Measurements from ENCODE around the gene KRT20.
"Not testable (repeated sequence)": the region's sequence is repeated elsewhere in the genome, so short reads cannot be mapped to it uniquely, and the experiment has no call there.

The KRT20 gene

GRCh38 chr17:40884708-40885512 lies at the start of gene KRT20:
Gene KRT20 (minus strand): TSS chr17:40885242. CDS start chr17:40885185, 57 bp downstream.
- peak; percentile 7 for DNase-seq

- DNase-seq = no peak
These were observed 47.6 kb upstream of the KRT20 start for GRCh38 chr17:40932608-40933007.

GRCh38 chr17:40931311-40931710 lies 46.3 kb upstream of the KRT20 start:
- DNase-seq = no peak

- no peak for DNase-seq
These were observed 41.3 kb upstream of the KRT20 start for GRCh38 chr17:40926341-40926740.

- peak; percentile 39 for DNase-seq
These were observed 37.2 kb upstream of the KRT20 start for GRCh38 chr17:40922239-40922638.

- no peak for DNase-seq
These were observed 36.0 kb upstream of the KRT20 start for GRCh38 chr17:40921026-40921425.

GRCh38 chr17:40917116-40917515 lies 32.1 kb upstream of the KRT20 start:
- not testable (repeated sequence) for DNase-seq

GRCh38 chr17:40916366-40916765 lies 31.3 kb upstream of the KRT20 start:
- no peak for DNase-seq

GRCh38 chr17:40915721-40916256 lies 30.7 kb upstream of the KRT20 start:
- DNase-seq = no peak

GRCh38 chr17:40915199-40915661 lies 30.2 kb upstream of the KRT20 start:
- no peak for DNase-seq

- DNase-seq = no peak
These were observed 29.2 kb upstream of the KRT20 start for GRCh38 chr17:40914075-40914855.

GRCh38 chr17:40912486-40913210 lies 27.6 kb upstream of the KRT20 start:
- DNase-seq = no peak

- no peak for DNase-seq
These were observed 25.4 kb upstream of the KRT20 start for GRCh38 chr17:40910441-40910841.

- peak; percentile 66 for DNase-seq
These were observed 24.7 kb upstream of the KRT20 start for GRCh38 chr17:40909755-40910154.

GRCh38 chr17:40909351-40909750 lies 24.3 kb upstream of the KRT20 start:
- peak; percentile 95 for DNase-seq

- no peak for DNase-seq
These were observed 21.6 kb upstream of the KRT20 start for GRCh38 chr17:40906613-40907012.

- DNase-seq = peak; percentile 13
These were observed 20.3 kb upstream of the KRT20 start for GRCh38 chr17:40905370-40905769.

- DNase-seq = peak; percentile 92
These were observed 18.2 kb upstream of the KRT20 start for GRCh38 chr17:40903129-40903847.

- no peak for DNase-seq
These were observed 17.5 kb upstream of the KRT20 start for GRCh38 chr17:40902498-40902897.

GRCh38 chr17:40901981-40902474 lies 17.0 kb upstream of the KRT20 start:
- peak; percentile 78 for DNase-seq

- no peak for DNase-seq
These were observed 15.8 kb upstream of the KRT20 start for GRCh38 chr17:40900809-40901356.
